Central memory CD8-positive, alpha-beta T cell (primary cell): ENCODE results near the gene FRMD4A.

Source experiments
- ATAC-seq: fragments of 150-1000 bp; cut with Tn5 transposase; replicated peaks from 2 replicates; pipeline ENCODE4 v1.10.0; 2022; ENCODE audit warnings: mild to moderate bottlenecking, moderate FRiP score, moderate number of reproducible peaks; ENCODE audit not compliant: poor library complexity, severe bottlenecking; ENCODE audit errors: extremely low read depth
- DNase-seq, 2 donors: peaks; one replicate each; pipeline ENCODE4 v3.0.0; 2021; ENCODE audit warnings: low spot score in 2 of 2
- H3K27ac Mint-ChIP-seq: one replicate; pipeline ENCODE4 v1.8.0; 2022; ENCODE audit warnings: low read depth, mild to moderate bottlenecking, moderate library complexity, mixed read lengths
- H3K27me3 Mint-ChIP-seq: one replicate; pipeline ENCODE4 v1.8.0; 2022; ENCODE audit warnings: mixed read lengths
- H3K36me3 Mint-ChIP-seq: one replicate; pipeline ENCODE4 v1.8.0; 2022; ENCODE audit warnings: mild to moderate bottlenecking, moderate library complexity, mixed read lengths; ENCODE audit not compliant: insufficient read depth
- H3K4me1 Mint-ChIP-seq: one replicate; pipeline ENCODE4 v1.8.0; 2022; ENCODE audit warnings: mixed read lengths
- H3K4me3 Mint-ChIP-seq: one replicate; pipeline ENCODE4 v1.8.0; 2022; ENCODE audit warnings: mild to moderate bottlenecking, moderate library complexity, mixed read lengths
- H3K9me3 Mint-ChIP-seq: one replicate; pipeline ENCODE4 v1.8.0; 2022; ENCODE audit warnings: mixed read lengths

Gene FRMD4A

GRCh38 chr10:14265709-14266108 is 65.0 kb downstream of the FRMD4A start:
- DNase-seq = no peak
- no peak for ATAC-seq
- H3K36me3 Mint-ChIP-seq = peaks cover 2% of the 10 kb centered on the region
- no peaks in the 10 kb centered on the region for H3K4me1 Mint-ChIP-seq
- no peaks in the 10 kb centered on the region for H3K9me3 Mint-ChIP-seq
- no peak overlapping the region for H3K4me3 Mint-ChIP-seq
- H3K27ac Mint-ChIP-seq = no peak overlapping the region
- peaks cover 59% of the 10 kb centered on the region for H3K27me3 Mint-ChIP-seq

GRCh38 chr10:14262836-14263425 is 67.8 kb downstream of the FRMD4A start:
- no peaks in the 10 kb centered on the region for H3K4me1 Mint-ChIP-seq
- DNase-seq (no peak), ATAC-seq (no peak)
- no peak overlapping the region for H3K27ac Mint-ChIP-seq
- H3K9me3 Mint-ChIP-seq = no peaks in the 10 kb centered on the region
- H3K4me3 Mint-ChIP-seq = no peak overlapping the region
- peaks cover 46% of the 10 kb centered on the region for H3K27me3 Mint-ChIP-seq
- H3K36me3 Mint-ChIP-seq = no peaks in the 10 kb centered on the region

- H3K9me3 Mint-ChIP-seq = no peaks in the 10 kb centered on the region
- no peak overlapping the region for H3K4me3 Mint-ChIP-seq
- H3K27me3 Mint-ChIP-seq = peaks cover 54% of the 10 kb centered on the region
- H3K36me3 Mint-ChIP-seq = no peaks in the 10 kb centered on the region
- H3K27ac Mint-ChIP-seq = no peak overlapping the region
- no peaks in the 10 kb centered on the region for H3K4me1 Mint-ChIP-seq
- ATAC-seq = no peak
- no peak for DNase-seq
Observed at GRCh38 chr10:14261336-14261735, 69.4 kb downstream of the FRMD4A start.

- no peak for ATAC-seq
- Mint-ChIP-seq H3K36me3 (no peaks in the 10 kb centered on the region), H3K4me3 (no peak overlapping the region), H3K4me1 (no peaks in the 10 kb centered on the region), H3K27me3 (peaks cover 52% of the 10 kb centered on the region), H3K9me3 (no peaks in the 10 kb centered on the region), H3K27ac (no peak overlapping the region)
- no peak for DNase-seq
Observed at GRCh38 chr10:14259696-14260566, 70.8 kb downstream of the FRMD4A start.

GRCh38 chr10:14254368-14254767 is 76.4 kb downstream of the FRMD4A start:
- peaks cover 59% of the 10 kb centered on the region for H3K27me3 Mint-ChIP-seq
- H3K4me3 Mint-ChIP-seq = no peak overlapping the region
- no peaks in the 10 kb centered on the region for H3K36me3 Mint-ChIP-seq
- DNase-seq (no peak), ATAC-seq (no peak)
- H3K4me1 Mint-ChIP-seq = no peaks in the 10 kb centered on the region
- H3K27ac Mint-ChIP-seq = no peak overlapping the region
- H3K9me3 Mint-ChIP-seq = no peaks in the 10 kb centered on the region

- H3K27ac Mint-ChIP-seq = no peak overlapping the region
- no peaks in the 10 kb centered on the region for H3K9me3 Mint-ChIP-seq
- ATAC-seq (no peak), DNase-seq (no peak)
- H3K4me3 Mint-ChIP-seq = no peak overlapping the region
- H3K36me3 Mint-ChIP-seq = no peaks in the 10 kb centered on the region
- H3K4me1 Mint-ChIP-seq = no peaks in the 10 kb centered on the region
- peaks cover 58% of the 10 kb centered on the region for H3K27me3 Mint-ChIP-seq
Observed at GRCh38 chr10:14253711-14254110, 77.0 kb downstream of the FRMD4A start.

GRCh38 chr10:14253079-14253478 is 77.6 kb downstream of the FRMD4A start:
- Mint-ChIP-seq H3K36me3 (no peaks in the 10 kb centered on the region), H3K4me1 (no peaks in the 10 kb centered on the region), H3K4me3 (no peak overlapping the region), H3K27me3 (peaks cover 58% of the 10 kb centered on the region), H3K9me3 (no peaks in the 10 kb centered on the region), H3K27ac (no peak overlapping the region)
- DNase-seq (no peak), ATAC-seq (no peak)

- DNase-seq (no peak), ATAC-seq (no peak)
- no peak overlapping the region for H3K4me3 Mint-ChIP-seq
- H3K9me3 Mint-ChIP-seq = no peaks in the 10 kb centered on the region
- H3K27me3 Mint-ChIP-seq = peaks cover 59% of the 10 kb centered on the region
- no peaks in the 10 kb centered on the region for H3K4me1 Mint-ChIP-seq
- no peak overlapping the region for H3K27ac Mint-ChIP-seq
- H3K36me3 Mint-ChIP-seq = no peaks in the 10 kb centered on the region
Observed at GRCh38 chr10:14250496-14251076, 80.1 kb downstream of the FRMD4A start.

- no peak for ATAC-seq
- H3K4me3 Mint-ChIP-seq = no peak overlapping the region
- no peak for DNase-seq
- peaks cover 54% of the 10 kb centered on the region for H3K27me3 Mint-ChIP-seq
- H3K36me3 Mint-ChIP-seq = no peaks in the 10 kb centered on the region
- no peaks in the 10 kb centered on the region for H3K9me3 Mint-ChIP-seq
- no peaks in the 10 kb centered on the region for H3K4me1 Mint-ChIP-seq
- H3K27ac Mint-ChIP-seq = no peak overlapping the region
Observed at GRCh38 chr10:14247377-14248116, 83.2 kb downstream of the FRMD4A start.

GRCh38 chr10:14244801-14245211 is 85.9 kb downstream of the FRMD4A start:
- H3K4me1 Mint-ChIP-seq = no peaks in the 10 kb centered on the region
- no peaks in the 10 kb centered on the region for H3K36me3 Mint-ChIP-seq
- no peak for DNase-seq
- no peak for ATAC-seq
- H3K27me3 Mint-ChIP-seq = peaks cover 49% of the 10 kb centered on the region
- no peak overlapping the region for H3K27ac Mint-ChIP-seq
- H3K9me3 Mint-ChIP-seq = no peaks in the 10 kb centered on the region
- no peak overlapping the region for H3K4me3 Mint-ChIP-seq

GRCh38 chr10:14244147-14244546 is 86.6 kb downstream of the FRMD4A start:
- DNase-seq = no peak
- H3K36me3 Mint-ChIP-seq = no peaks in the 10 kb centered on the region
- H3K9me3 Mint-ChIP-seq = no peaks in the 10 kb centered on the region
- no peaks in the 10 kb centered on the region for H3K4me1 Mint-ChIP-seq
- ATAC-seq = no peak
- H3K27me3 Mint-ChIP-seq = peaks cover 54% of the 10 kb centered on the region
- no peak overlapping the region for H3K27ac Mint-ChIP-seq
- H3K4me3 Mint-ChIP-seq = no peak overlapping the region

GRCh38 chr10:14243221-14243620 is 87.5 kb downstream of the FRMD4A start:
- Mint-ChIP-seq H3K27me3 (peaks cover 63% of the 10 kb centered on the region), H3K36me3 (no peaks in the 10 kb centered on the region), H3K27ac (no peak overlapping the region), H3K4me1 (no peaks in the 10 kb centered on the region), H3K9me3 (no peaks in the 10 kb centered on the region), H3K4me3 (no peak overlapping the region)
- DNase-seq (no peak), ATAC-seq (no peak)
